BLaER1 treated with 17β-estradiol and CSF1 and Interleukin-3, amounts not matched to agents 10 nM and 100 nM (cell line): ENCODE results near the gene SCYGR5.
A peak's percentile ranks its signal among the peaks of the same experiment; 100 is the strongest.

ENCODE experiments used
- H3K27ac ChIP-seq, 11 experiments: shearing (Covaris generic); formaldehyde crosslinking; 2 replicates each; pipeline ENCODE4 v1.8.1; 2022
- H3K27me3 ChIP-seq, 11 experiments: shearing (Covaris generic); formaldehyde crosslinking; 2 replicates each; pipeline ENCODE4 v1.8.1; 2022
- H3K36me3 ChIP-seq, 11 experiments: shearing (Covaris generic); formaldehyde crosslinking; 2 replicates each; pipeline ENCODE4 v1.8.1; 2022
- H3K4me1 ChIP-seq, 10 experiments: shearing (Covaris generic); formaldehyde crosslinking; 2 replicates each; pipeline ENCODE4 v1.8.1; 2022
- H3K4me2 ChIP-seq, 11 experiments: shearing (Covaris generic); formaldehyde crosslinking; 2 replicates each; pipeline ENCODE4 v1.8.1; 2022
- H3K4me3 ChIP-seq, 10 experiments: shearing (Covaris generic); formaldehyde crosslinking; 2 replicates each; pipeline ENCODE4 v1.8.1; 2022
- H3K9ac ChIP-seq, 11 experiments: shearing (Covaris generic); formaldehyde crosslinking; 2 replicates each; pipeline ENCODE4 v1.8.1; 2022
- H3K9me3 ChIP-seq, 11 experiments: shearing (Covaris generic); formaldehyde crosslinking; replicated peaks in 1 of 11; 2 replicates each; pipeline ENCODE4 v1.8.1; 2022
- H4K20me1 ChIP-seq, 11 experiments: shearing (Covaris generic); formaldehyde crosslinking; 2 replicates each; pipeline ENCODE4 v1.8.1; 2022
- Cebpa-rat ChIP-seq, 11 experiments: shearing (Covaris generic); IDR thresholded peaks; 2 replicates each; pipeline ENCODE4 v1.8.1; 2022

The SCYGR5 gene

GRCh38 chr2:227634201-227634600, 32.4 kb upstream of the SCYGR5 start:
- H3K9me3 ChIP-seq, result no peaks in the 10 kb centered on the region
- H3K4me2 ChIP-seq, result no peak overlapping the region
- H3K4me3 ChIP-seq, result no peak overlapping the region
- no peak overlapping the region for H3K27ac ChIP-seq
- no peak overlapping the region for H3K9ac ChIP-seq
- no peaks in the 10 kb centered on the region for H3K27me3 ChIP-seq
- H3K36me3 ChIP-seq, result no peaks in the 10 kb centered on the region
- H3K4me1 ChIP-seq, result no peaks in the 10 kb centered on the region
- H4K20me1 ChIP-seq, result no peaks in the 10 kb centered on the region
- no peak for TF ChIP-seq Cebpa-rat (IDR thresholded peaks at IDR 0.05)

DNA sequence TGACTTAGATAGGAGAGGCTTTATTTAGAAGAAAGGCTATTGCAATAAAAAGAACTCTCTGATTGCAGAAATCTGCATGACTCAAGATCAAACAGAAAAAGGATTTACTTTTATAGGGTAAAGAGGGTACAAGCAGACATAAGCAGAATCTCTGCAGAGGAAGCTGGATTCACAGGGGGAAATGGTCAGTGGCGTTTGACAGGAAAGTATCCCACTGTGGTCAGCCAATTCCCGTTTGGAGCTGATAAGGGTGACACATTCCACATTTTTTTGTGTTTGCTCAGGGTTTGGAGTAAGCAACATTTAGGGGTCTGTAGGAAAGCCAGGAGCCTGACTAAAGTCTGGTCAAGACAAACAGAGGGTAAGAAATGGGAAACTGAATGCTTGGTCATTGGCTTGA, 23.9 kb upstream of the SCYGR5 start:
- H3K27me3 ChIP-seq, result no peaks in the 10 kb centered on the region
- no peak overlapping the region for H3K4me2 ChIP-seq
- H3K4me3 ChIP-seq, result no peak overlapping the region

GRCh38 chr2:227643990-227644551, 22.5 kb upstream of the SCYGR5 start:
- TF ChIP-seq Cebpa-rat (IDR thresholded peaks at IDR 0.05), result no peak
- Histone ChIP-seq H3K9ac (no peak overlapping the region), H3K4me2 (no peak overlapping the region), H3K9me3 (no peaks in the 10 kb centered on the region), H3K36me3 (no peaks in the 10 kb centered on the region), H3K27me3 (no peaks in the 10 kb centered on the region), H3K4me3 (no peak overlapping the region), H3K4me1 (no peaks in the 10 kb centered on the region), H3K27ac (no peak overlapping the region), H4K20me1 (no peaks in the 10 kb centered on the region)

More for the DNA sequence above, 23.9 kb upstream of the SCYGR5 start:
- Histone ChIP-seq H3K9me3 (no peaks in the 10 kb centered on the region), H3K27ac (no peak overlapping the region), H3K9ac (no peak overlapping the region), H3K4me1 (no peaks in the 10 kb centered on the region), H4K20me1 (no peaks in the 10 kb centered on the region), H3K36me3 (no peaks in the 10 kb centered on the region)
- TF ChIP-seq Cebpa-rat (IDR thresholded peaks at IDR 0.05), result no peak

DNA sequence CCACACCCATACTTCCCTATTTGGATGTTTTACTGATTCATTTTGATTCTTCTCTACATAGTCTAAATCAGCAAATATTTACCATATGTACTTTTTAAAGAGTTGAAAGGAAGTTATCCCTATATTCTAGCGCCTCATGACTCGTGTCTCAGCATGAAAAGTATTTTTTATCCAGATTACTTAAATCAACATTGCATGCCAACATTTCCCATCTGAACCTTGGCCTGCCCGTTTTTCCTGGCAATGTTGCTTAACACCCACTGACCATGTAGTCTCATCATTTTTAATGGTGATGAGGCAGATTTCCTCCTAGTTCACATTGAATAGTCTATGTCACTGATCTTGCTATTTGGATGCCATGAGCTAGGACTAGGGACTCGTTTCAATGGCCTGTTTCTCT, 13.2 kb upstream of the SCYGR5 start:
- H3K27ac ChIP-seq, result peak overlapping the region in 2 of 11 experiments; percentile 29 to 52; a peak in 4 of 22 replicates
- H3K9ac ChIP-seq, result no peak overlapping the region

GRCh38 chr2:227654426-227654825, 12.2 kb upstream of the SCYGR5 start:
- H3K4me3 ChIP-seq, result no peak overlapping the region
- H3K4me2 ChIP-seq, result peak overlapping the region in 3 of 11 experiments; percentile 44 to 55 (median 49); a peak in 4 of 22 replicates
- no peaks in the 10 kb centered on the region for H4K20me1 ChIP-seq
- H3K9ac ChIP-seq, result no peak overlapping the region
- peaks cover 0 to 38% (median 0%) of the 10 kb centered on the region in 10 experiments; a peak in 7 of 20 replicates for H3K4me1 ChIP-seq
- peak overlapping the region in 1 of 11 experiments; percentile 52; a peak in 2 of 22 replicates for H3K27ac ChIP-seq
- H3K27me3 ChIP-seq, result no peaks in the 10 kb centered on the region
- H3K9me3 ChIP-seq, result no peaks in the 10 kb centered on the region
- no peak for TF ChIP-seq Cebpa-rat (IDR thresholded peaks at IDR 0.05)
- no peaks in the 10 kb centered on the region for H3K36me3 ChIP-seq

More for the DNA sequence above, 13.2 kb upstream of the SCYGR5 start:
- peaks cover 0 to 38% (median 0%) of the 10 kb centered on the region in 10 experiments; a peak in 7 of 20 replicates for H3K4me1 ChIP-seq
- no peaks in the 10 kb centered on the region for H3K27me3 ChIP-seq
- no peak for TF ChIP-seq Cebpa-rat (IDR thresholded peaks at IDR 0.05)
- no peaks in the 10 kb centered on the region for H3K36me3 ChIP-seq
- H3K4me2 ChIP-seq, result peak overlapping the region in 3 of 11 experiments; percentile 44 to 55 (median 49); a peak in 6 of 22 replicates
- H3K4me3 ChIP-seq, result no peak overlapping the region
- no peaks in the 10 kb centered on the region for H4K20me1 ChIP-seq
- H3K9me3 ChIP-seq, result no peaks in the 10 kb centered on the region

GRCh38 chr2:227655454-227655853, 11.2 kb upstream of the SCYGR5 start:
- Histone ChIP-seq H3K36me3 (no peaks in the 10 kb centered on the region), H3K4me2 (peak overlapping the region in 3 of 11 experiments; percentile 40 to 55 (median 49); a peak in 6 of 22 replicates), H3K4me1 (peaks cover 0 to 38% (median 0%) of the 10 kb centered on the region in 10 experiments; a peak in 7 of 20 replicates), H3K9me3 (no peaks in the 10 kb centered on the region), H3K4me3 (no peak overlapping the region), H4K20me1 (no peaks in the 10 kb centered on the region), H3K27me3 (no peaks in the 10 kb centered on the region), H3K9ac (no peak overlapping the region), H3K27ac (peak overlapping the region in 1 of 11 experiments; percentile 47; a peak in 3 of 22 replicates)
- no peak for TF ChIP-seq Cebpa-rat (IDR thresholded peaks at IDR 0.05)

- no peak for TF ChIP-seq Cebpa-rat (IDR thresholded peaks at IDR 0.05)
- Histone ChIP-seq H3K4me2 (no peak overlapping the region), H3K4me1 (peaks cover 0 to 45% (median 7%) of the 10 kb centered on the region in 10 experiments; a peak in 13 of 20 replicates), H3K27me3 (no peaks in the 10 kb centered on the region), H3K9ac (no peak overlapping the region), H3K27ac (no peak overlapping the region), H3K4me3 (no peak overlapping the region), H3K9me3 (no peaks in the 10 kb centered on the region), H3K36me3 (no peaks in the 10 kb centered on the region), H4K20me1 (no peaks in the 10 kb centered on the region)
Observed at GRCh38 chr2:227657199-227657845, 9.3 kb upstream of the SCYGR5 start.

GRCh38 chr2:227661025-227661649, 5.5 kb upstream of the SCYGR5 start:
- Histone ChIP-seq H3K27me3 (no peaks in the 10 kb centered on the region), H3K9me3 (no peaks in the 10 kb centered on the region), H3K4me2 (peak overlapping the region in 4 of 11 experiments; percentile 0 to 58 (median 24); a peak in 4 of 22 replicates), H3K4me1 (peaks cover 0 to 12% (median 6%) of the 10 kb centered on the region in 10 experiments; a peak in 8 of 20 replicates), H3K36me3 (no peaks in the 10 kb centered on the region), H3K4me3 (no peak overlapping the region), H3K27ac (no peak overlapping the region), H3K9ac (no peak overlapping the region), H4K20me1 (no peaks in the 10 kb centered on the region)
- TF ChIP-seq Cebpa-rat (IDR thresholded peaks at IDR 0.05), result no peak

GRCh38 chr2:227661827-227662226, 4.8 kb upstream of the SCYGR5 start:
- no peak overlapping the region for H3K27ac ChIP-seq
- H3K36me3 ChIP-seq, result no peaks in the 10 kb centered on the region
- H4K20me1 ChIP-seq, result no peaks in the 10 kb centered on the region
- H3K9ac ChIP-seq, result no peak overlapping the region
- H3K27me3 ChIP-seq, result no peaks in the 10 kb centered on the region
- H3K4me1 ChIP-seq, result peaks cover 0 to 12% (median 6%) of the 10 kb centered on the region in 10 experiments; a peak in 8 of 20 replicates
- no peak overlapping the region for H3K4me3 ChIP-seq
- H3K4me2 ChIP-seq, result peak overlapping the region in 6 of 11 experiments; percentile 0 to 58 (median 18); a peak in 8 of 22 replicates
- peak in 1 of 11 experiments; percentile 9; a peak in 1 of 22 replicates for TF ChIP-seq Cebpa-rat (IDR thresholded peaks at IDR 0.05)
- no peaks in the 10 kb centered on the region for H3K9me3 ChIP-seq
